ENCODE measurements around the gene TPP1.

GRCh38 chr11:6611092-6611962, 7.9 kb downstream of the TPP1 start:
- TF ChIP-seq CTCF (IDR thresholded peaks at IDR 0.05 in 4 of 5, conservative IDR thresholded peaks at IDR 0.05 in 1 of 5) (no peak), POLR2A (IDR thresholded peaks at IDR 0.05) (no peak)
